ENCODE measurements around the gene CACNA1C.

DNA sequence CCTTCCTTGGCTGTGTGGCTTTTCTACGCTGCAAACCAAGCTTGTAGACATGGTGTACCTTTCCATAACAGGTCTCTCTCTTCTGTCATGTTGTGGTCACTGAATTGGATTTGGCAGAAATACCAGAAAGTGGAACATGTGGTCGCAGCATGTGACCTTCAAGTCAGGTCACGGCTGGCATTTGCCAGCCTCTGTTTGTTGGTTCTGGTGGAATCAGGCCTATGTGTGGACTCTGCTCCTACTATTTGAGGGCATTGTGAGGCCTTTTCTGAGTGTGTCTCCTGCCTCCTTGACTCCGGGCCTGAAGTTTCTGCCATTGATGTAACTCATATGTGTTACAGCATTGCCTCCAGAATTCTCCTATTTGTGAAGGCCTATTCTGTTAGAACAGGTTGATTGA is 116.7 kb downstream of the CACNA1C start:
- TF ChIP-seq EZH2 (IDR thresholded peaks at IDR 0.05; ENCODE audit: borderline replicate concordance, low read depth, low read length, severe bottlenecking), result no peak
- TF ChIP-seq CTCF (IDR thresholded peaks at IDR 0.05; ENCODE audit: borderline replicate concordance, extremely low read depth, low read length, poor library complexity, severe bottlenecking), result no peak

All from DND-41 (cell line).